GM19455 (cell line): ENCODE data around the gene ARHGAP20.
"Not testable (repeated sequence)": the region's sequence is repeated elsewhere in the genome, so short reads cannot be mapped to it uniquely, and the experiment has no call there.

Source experiments
- ATAC-seq: cut with Tn5 transposase; IDR thresholded peaks from one replicate; pipeline ENCODE4 v1.9.1; 2021; ENCODE audit not compliant: unreplicated experiment

ARHGAP20 gene

GRCh38 chr11:110619366-110619765 lies 92.9 kb downstream of the ARHGAP20 start:
- ATAC-seq = not testable (repeated sequence)

GRCh38 chr11:110614031-110614430 lies 98.2 kb downstream of the ARHGAP20 start:
- no peak for ATAC-seq

- no peak for ATAC-seq
Observed at GRCh38 chr11:110613197-110613918, 98.9 kb downstream of the ARHGAP20 start.

GRCh38 chr11:110606415-110606814 lies 105.8 kb downstream of the ARHGAP20 start:
- no peak for ATAC-seq

- no peak for ATAC-seq
Observed at GRCh38 chr11:110601936-110602335, 110.3 kb downstream of the ARHGAP20 start.

GRCh38 chr11:110600322-110600721 lies 111.9 kb downstream of the ARHGAP20 start:
- no peak for ATAC-seq

GRCh38 chr11:110599207-110599606 lies 113.0 kb downstream of the ARHGAP20 start:
- ATAC-seq = no peak

GRCh38 chr11:110598725-110599124 lies 113.5 kb downstream of the ARHGAP20 start:
- no peak for ATAC-seq

GRCh38 chr11:110587972-110588371 lies 124.3 kb downstream of the ARHGAP20 start:
- no peak for ATAC-seq

- ATAC-seq = no peak
Observed at GRCh38 chr11:110587129-110587528, 125.1 kb downstream of the ARHGAP20 start.

GRCh38 chr11:110584150-110584549 lies 128.1 kb downstream of the ARHGAP20 start:
- ATAC-seq = no peak

- no peak for ATAC-seq
Observed at GRCh38 chr11:110582728-110583432, 129.4 kb downstream of the ARHGAP20 start.

- ATAC-seq = no peak
Observed at GRCh38 chr11:110580571-110580970, 131.7 kb downstream of the ARHGAP20 start.

- no peak for ATAC-seq
Observed at GRCh38 chr11:110573411-110573810, 138.8 kb downstream of the ARHGAP20 start.

GRCh38 chr11:110571081-110571720 lies 141.0 kb downstream of the ARHGAP20 start:
- ATAC-seq = no peak

GRCh38 chr11:110566577-110566976 lies 145.7 kb downstream of the ARHGAP20 start:
- no peak for ATAC-seq

- no peak for ATAC-seq
Observed at GRCh38 chr11:110565357-110566336, 146.6 kb downstream of the ARHGAP20 start.

GRCh38 chr11:110564676-110565356 lies 147.4 kb downstream of the ARHGAP20 start:
- no peak for ATAC-seq

GRCh38 chr11:110544779-110545178 lies 167.5 kb downstream of the ARHGAP20 start:
- no peak for ATAC-seq

GRCh38 chr11:110538154-110538553 lies 174.1 kb downstream of the ARHGAP20 start:
- no peak for ATAC-seq
